ENCODE measurements around the gene RXRB. TPM values are rescaled to one million over a fixed set of nuclear protein-coding genes. Genes with fewer than 3 reads are reported as not detected.
"Not testable (repeated sequence)": the region's sequence is repeated elsewhere in the genome, so short reads cannot be mapped to it uniquely, and the experiment has no call there.

Gene RXRB
- total RNA-seq, 2 donors from 2014 or later = 33.4 to 36.3 TPM

GRCh38 chr6:33236328-33236727 is 35.9 kb upstream of the RXRB start:
- Histone ChIP-seq H3K4me1 (no peaks in the 10 kb centered on the region), H3K36me3 (no peaks in the 10 kb centered on the region), H3K27ac (no peak overlapping the region), H3K9ac (ENCODE audit: low read depth in 2 of 2, low read length in 2 of 2) (no peak overlapping the region), H3K27me3 (no peaks in the 10 kb centered on the region), H3K9me3 (no peaks in the 10 kb centered on the region), H3K4me3 (no peak overlapping the region)
- DNase-seq = no peak
- TF ChIP-seq CTCF (IDR thresholded peaks at IDR 0.05) = no peak
- intact Hi-C loops (cut with DNase I) = no loop called here

- no peak overlapping the region for H3K9ac ChIP-seq (ENCODE audit: low read depth in 2 of 2, low read length in 2 of 2)
- no peak overlapping the region for H3K4me3 ChIP-seq
- H3K36me3 ChIP-seq = no peaks in the 10 kb centered on the region
- TF ChIP-seq CTCF (IDR thresholded peaks at IDR 0.05) = no peak
- no peak for DNase-seq
- no peaks in the 10 kb centered on the region for H3K4me1 ChIP-seq
- H3K27me3 ChIP-seq = no peaks in the 10 kb centered on the region
- intact Hi-C loops (cut with DNase I) = no loop called here
- H3K27ac ChIP-seq = no peak overlapping the region
- H3K9me3 ChIP-seq = no peaks in the 10 kb centered on the region
These were observed 34.8 kb upstream of the RXRB start for GRCh38 chr6:33235221-33235634.

- H3K27me3 ChIP-seq; H3K4me3 ChIP-seq; H3K36me3 ChIP-seq; DNase-seq; H3K9ac ChIP-seq (ENCODE audit: low read depth in 2 of 2, low read length in 2 of 2); H3K4me1 ChIP-seq; H3K9me3 ChIP-seq; intact Hi-C loops (cut with DNase I); H3K27ac ChIP-seq: not testable (repeated sequence)
These were observed 26.1 kb upstream of the RXRB start for GRCh38 chr6:33226503-33227120.

- Histone ChIP-seq H3K4me1 (no peaks in the 10 kb centered on the region), H3K9ac (ENCODE audit: low read depth in 2 of 2, low read length in 2 of 2) (no peak overlapping the region), H3K27me3 (no peaks in the 10 kb centered on the region), H3K4me3 (no peak overlapping the region), H3K36me3 (no peaks in the 10 kb centered on the region), H3K27ac (no peak overlapping the region), H3K9me3 (no peaks in the 10 kb centered on the region)
- intact Hi-C loops (cut with DNase I) = no loop called here
- no peak for DNase-seq
- no peak for TF ChIP-seq CTCF (IDR thresholded peaks at IDR 0.05)
These were observed 17.2 kb upstream of the RXRB start for GRCh38 chr6:33217681-33218080.

- TF ChIP-seq CTCF (IDR thresholded peaks at IDR 0.05) = no peak
- H3K4me1 ChIP-seq = no peaks in the 10 kb centered on the region
- no peaks in the 10 kb centered on the region for H3K27me3 ChIP-seq
These were observed 16.8 kb upstream of the RXRB start for GRCh38 chr6:33217246-33217645.

GRCh38 chr6:33216117-33216649 is 15.7 kb upstream of the RXRB start:
- DNase-seq = no peak
- no peaks in the 10 kb centered on the region for H3K9me3 ChIP-seq
- H3K4me3 ChIP-seq = no peak overlapping the region
- intact Hi-C loops (cut with DNase I) = no loop called here
- no peaks in the 10 kb centered on the region for H3K27me3 ChIP-seq
- no peak overlapping the region for H3K27ac ChIP-seq
- no peak overlapping the region for H3K9ac ChIP-seq (ENCODE audit: low read depth in 2 of 2, low read length in 2 of 2)
- no peaks in the 10 kb centered on the region for H3K4me1 ChIP-seq
- TF ChIP-seq CTCF (IDR thresholded peaks at IDR 0.05) = no peak
- H3K36me3 ChIP-seq = no peaks in the 10 kb centered on the region

More at GRCh38 chr6:33217246-33217645, 16.8 kb upstream of the RXRB start:
- H3K27ac ChIP-seq = no peak overlapping the region
- H3K36me3 ChIP-seq = no peaks in the 10 kb centered on the region
- no peak overlapping the region for H3K9ac ChIP-seq (ENCODE audit: low read depth in 2 of 2, low read length in 2 of 2)
- no peak for DNase-seq
- no peak overlapping the region for H3K4me3 ChIP-seq
- H3K9me3 ChIP-seq = no peaks in the 10 kb centered on the region
- intact Hi-C loops (cut with DNase I) = no loop called here

Data from colonic mucosa (tissue), 4 donors.